PC-9 (cell line): Measurements from ENCODE around the gene RNF41. TPM values are rescaled to one million over a fixed set of nuclear protein-coding genes. Genes with fewer than 3 reads are reported as not detected.

Experiments used
- BruUV-seq: library from RNA; stranded (reverse); fragments of 400-500 nt; replicated peaks from 2 replicates; lab custom pipeline; 2021; lab: Mats Ljungman, UMichigan
- CTCF ChIA-PET: fragments of 300-600 bp; sonication (Branson Sonifier 250); formaldehyde crosslinking; loops from one replicate; lab custom pipeline; 2022; ENCODE audit warnings: antibody characterized with exemption; lab: Charles Lee
- POLR2A ChIA-PET: fragments of 300-600 bp; sonication (Branson Sonifier 250); formaldehyde crosslinking; loops from one replicate; lab custom pipeline; 2022; ENCODE audit warnings: antibody characterized with exemption; ENCODE audit not compliant: unreplicated experiment; lab: Charles Lee
- DNase-seq, 2 experiments: peaks; one replicate each; pipeline versions ENCODE4 v3.0.0 to v3.0.0-alpha.2; 2015 to 2022; ENCODE audit warnings: mixed read lengths in 1 of 2
- H2AFZ ChIP-seq: fragments of 200-600 bp; sonication (generic); 2 replicates; pipeline ENCODE4 v1.8.1; 2017; ENCODE audit warnings: antibody characterized with exemption
- H3F3A ChIP-seq: fragments of 200-600 bp; sonication (generic); 2 replicates; pipeline ENCODE4 v1.8.1; 2017; ENCODE audit warnings: antibody characterized with exemption, mild to moderate bottlenecking, low read depth; ENCODE audit not compliant: insufficient read depth
- H3K27ac ChIP-seq: fragments of 200-600 bp; sonication (generic); 2 replicates; pipeline ENCODE4 v1.6.1; 2016; ENCODE audit warnings: mixed run types
- H3K27me3 ChIP-seq: fragments of 200-600 bp; sonication (generic); 2 replicates; pipeline ENCODE4 v1.6.1; 2016; ENCODE audit warnings: low read depth, mixed run types; ENCODE audit not compliant: insufficient read depth
- H3K36me3 ChIP-seq: fragments of 200-600 bp; sonication (generic); 2 replicates; pipeline ENCODE4 v1.6.1; 2016; ENCODE audit warnings: low read depth, mixed run types
- H3K4me1 ChIP-seq: fragments of 200-600 bp; sonication (generic); replicated peaks from 2 replicates; pipeline ENCODE4 v1.6.1; 2016; ENCODE audit warnings: mixed run types; ENCODE audit not compliant: insufficient read depth
- H3K4me2 ChIP-seq: fragments of 200-600 bp; sonication (generic); 2 replicates; pipeline ENCODE4 v1.6.1; 2017; ENCODE audit warnings: mixed run types
- H3K4me3 ChIP-seq: fragments of 200-600 bp; sonication (generic); 2 replicates; pipeline ENCODE4 v1.6.1; 2016; ENCODE audit warnings: mixed run types
- H3K79me2 ChIP-seq: fragments of 200-600 bp; sonication (generic); 2 replicates; pipeline ENCODE4 v1.6.1; 2017; ENCODE audit warnings: low read depth, mixed run types
- H3K9me2 ChIP-seq: fragments of 200-600 bp; sonication (generic); 2 replicates; pipeline ENCODE4 v1.8.1; 2017; ENCODE audit warnings: mild to moderate bottlenecking; ENCODE audit not compliant: insufficient read depth
- H3K9me3 ChIP-seq: fragments of 200-600 bp; sonication (generic); 2 replicates; pipeline ENCODE4 v1.8.1; 2016; ENCODE audit warnings: low read depth; ENCODE audit not compliant: insufficient read depth
- H4K20me1 ChIP-seq: fragments of 200-600 bp; sonication (generic); 2 replicates; pipeline ENCODE4 v1.8.1; 2017; ENCODE audit not compliant: insufficient read depth
- EZH2 ChIP-seq: fragments of 200-600 bp; sonication (generic); IDR thresholded peaks from 2 replicates; pipeline ENCODE4 v1.8.0; 2017; ENCODE audit warnings: antibody characterized with exemption, low read depth
- intact Hi-C: fragments of 100-400 bp; cut with micrococcal nuclease; formaldehyde crosslinking; loops from one replicate; pipeline ENCODE4 v1.10.0; 2022; ENCODE audit not compliant: unreplicated experiment
- total RNA-seq: library from RNA; stranded (reverse); gene quantifications from 2 replicates; pipeline ENCODE4 v1.2.3, GENCODE V29; 2021
- TF ChIP-seq, protein P1 (sequence below): fragments of 200-600 bp; sonication (generic); conservative IDR thresholded peaks from 2 replicates; pipeline ENCODE4 v1.6.1; 2017; ENCODE audit warnings: mixed run types, antibody characterized with exemption, mild to moderate bottlenecking, moderate library complexity

The RNF41 gene
- total RNA-seq, 1 experiment from 2014 or later, result 33.4 TPM

GRCh38 chr12:56229082-56229481 is 7.4 kb upstream of the RNF41 start:
- Histone ChIP-seq H4K20me1 (no peaks in the 10 kb centered on the region), H3K4me1 (peaks cover 8% of the 10 kb centered on the region), H3K4me3 (no peak overlapping the region), H3K27me3 (no peaks in the 10 kb centered on the region), H3K79me2 (no peaks in the 10 kb centered on the region; the same call in 1 of the 2 replicates), H3K9me2 (no peaks in the 10 kb centered on the region), H2AFZ (no peak overlapping the region), H3F3A (peaks cover 11% of the 10 kb centered on the region; the same call in 1 of the 2 replicates), H3K9me3 (no peaks in the 10 kb centered on the region), H3K27ac (no peak overlapping the region), H3K36me3 (no peaks in the 10 kb centered on the region), H3K4me2 (no peak overlapping the region)
- no TSS peak for BruUV-seq
- TF ChIP-seq, protein P1, sequence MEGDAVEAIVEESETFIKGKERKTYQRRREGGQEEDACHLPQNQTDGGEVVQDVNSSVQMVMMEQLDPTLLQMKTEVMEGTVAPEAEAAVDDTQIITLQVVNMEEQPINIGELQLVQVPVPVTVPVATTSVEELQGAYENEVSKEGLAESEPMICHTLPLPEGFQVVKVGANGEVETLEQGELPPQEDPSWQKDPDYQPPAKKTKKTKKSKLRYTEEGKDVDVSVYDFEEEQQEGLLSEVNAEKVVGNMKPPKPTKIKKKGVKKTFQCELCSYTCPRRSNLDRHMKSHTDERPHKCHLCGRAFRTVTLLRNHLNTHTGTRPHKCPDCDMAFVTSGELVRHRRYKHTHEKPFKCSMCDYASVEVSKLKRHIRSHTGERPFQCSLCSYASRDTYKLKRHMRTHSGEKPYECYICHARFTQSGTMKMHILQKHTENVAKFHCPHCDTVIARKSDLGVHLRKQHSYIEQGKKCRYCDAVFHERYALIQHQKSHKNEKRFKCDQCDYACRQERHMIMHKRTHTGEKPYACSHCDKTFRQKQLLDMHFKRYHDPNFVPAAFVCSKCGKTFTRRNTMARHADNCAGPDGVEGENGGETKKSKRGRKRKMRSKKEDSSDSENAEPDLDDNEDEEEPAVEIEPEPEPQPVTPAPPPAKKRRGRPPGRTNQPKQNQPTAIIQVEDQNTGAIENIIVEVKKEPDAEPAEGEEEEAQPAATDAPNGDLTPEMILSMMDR, result no peak
- TF ChIP-seq EZH2, result no peak
- ChIA-PET CTCF (no interaction called here), POLR2A (interaction anchor here (0.6 kb wide), 1 partner anchor 54 kb away, joined by 7 read pairs; no protein-coding TSS in a partner anchor)
- DNase-seq, result no peak
- intact Hi-C loops, result no loop called here

- intact Hi-C loops, result loop anchor here (1.0 to 5.0 kb wide), 3 partner anchors 32 to 183 kb away; partner anchors contain the start of gene RPS26
- TF ChIP-seq EZH2, result no peak
- TF ChIP-seq, protein P1, result no peak
- Histone ChIP-seq H3K4me1 (peaks cover 26% of the 10 kb centered on the region), H3K4me2 (peak overlapping the region; percentile 91), H3F3A (peaks cover 30% of the 10 kb centered on the region; the same call in 1 of the 2 replicates), H4K20me1 (no peaks in the 10 kb centered on the region), H3K4me3 (peak overlapping the region; percentile 91), H3K9me2 (no peaks in the 10 kb centered on the region), H3K36me3 (no peaks in the 10 kb centered on the region), H3K27me3 (no peaks in the 10 kb centered on the region), H3K27ac (no peak overlapping the region), H2AFZ (peak overlapping the region; percentile 98), H3K79me2 (peaks cover 10% of the 10 kb centered on the region), H3K9me3 (no peaks in the 10 kb centered on the region)
- CTCF ChIA-PET, result no interaction called here
- no TSS peak for BruUV-seq
- POLR2A ChIA-PET, result interaction anchor here (0.7 kb wide), 1 partner anchor 11 kb away, joined by 3 read pairs; no protein-coding TSS in a partner anchor
- no peak for DNase-seq
Observed at GRCh38 chr12:56224954-56225353, 3.2 kb upstream of the RNF41 start.

GRCh38 chr12:56224102-56224701 is 2.5 kb upstream of the RNF41 start, which contains the start of gene NABP2:
Gene NABP2 (plus strand): TSS chr12:56224342. CDS start chr12:56224857, 515 bp downstream.
- DNase-seq, result peak; percentile 92 to 98
- H2AFZ ChIP-seq, result peak within 1 kb of the TSS; percentile 98
- no peaks in the 10 kb centered on the region for H3K27me3 ChIP-seq
- H3K9me2 ChIP-seq, result no peaks in the 10 kb centered on the region
- H3K27ac ChIP-seq, result no peak within 1 kb of the TSS
- H3K79me2 ChIP-seq, result peaks cover 17% of the 10 kb centered on the region
- H3K4me3 ChIP-seq, result peak within 1 kb of the TSS; percentile 91
- POLR2A ChIA-PET, result no interaction called here
- BruUV-seq, result no TSS peak
- peaks cover 27% of the 10 kb centered on the region for H3K4me1 ChIP-seq
- peak within 1 kb of the TSS; percentile 91 for H3K4me2 ChIP-seq
- peaks cover 30% of the 10 kb centered on the region; the same call in 1 of the 2 replicates for H3F3A ChIP-seq
- H4K20me1 ChIP-seq, result no peaks in the 10 kb centered on the region
- intact Hi-C loops, result loop anchor here (1.0 to 5.0 kb wide), 3 partner anchors 31 to 182 kb away; partner anchors contain the start of gene RPS26
- no peaks in the 10 kb centered on the region for H3K9me3 ChIP-seq
- CTCF ChIA-PET, result no interaction called here
- H3K36me3 ChIP-seq, result no peaks in the 10 kb centered on the region
- no peak for TF ChIP-seq EZH2
- TF ChIP-seq, protein P1, result peak; percentile 81
